Naive thymus-derived CD4-positive, alpha-beta T cell (primary cell): ENCODE results near the gene E2F3. TPM values are rescaled to one million over a fixed set of nuclear protein-coding genes. Genes with fewer than 3 reads are reported as not detected.
A peak's percentile ranks its signal among the peaks of the same experiment; 100 is the strongest.

ENCODE experiments used
- ATAC-seq: fragments of 150-1000 bp; cut with Tn5 transposase; 2 replicates; pipeline ENCODE4 v1.10.0; 2021; ENCODE audit warnings: mild to moderate bottlenecking, moderate library complexity
- CTCF ChIA-PET: fragments of 350-600 bp; sonication (Branson Sonifier 250); formaldehyde crosslinking; loops from one replicate; lab custom pipeline; 2021; ENCODE audit warnings: antibody characterized with exemption; lab: Charles Lee
- POLR2A ChIA-PET: fragments of 350-600 bp; sonication (Branson Sonifier 250); formaldehyde crosslinking; loops from one replicate; lab custom pipeline; 2021; ENCODE audit warnings: antibody characterized with exemption, inconsistent platforms; lab: Charles Lee
- DNase-seq, 9 donors: peaks; one replicate each; pipeline versions ENCODE4 v3.0.0 to v3.0.0-alpha.2; 2020 to 2022; ENCODE audit warnings: mixed read lengths in 1 of 9
- H3K27ac ChIP-seq: one replicate; pipeline ENCODE4 v1.7.0; 2013; ENCODE audit warnings: mild to moderate bottlenecking, low read depth, low read length, moderate library complexity
- H3K27me3 ChIP-seq, 2 donors: one replicate each; pipeline ENCODE4 v1.7.0; 2013; ENCODE audit warnings: low read length in 2 of 2, mild to moderate bottlenecking in 2 of 2, moderate library complexity in 2 of 2; ENCODE audit not compliant: control insufficient read depth in 2 of 2, insufficient read depth in 2 of 2
- H3K36me3 ChIP-seq, 3 experiments: 1 replicate in 2 of 3; 2 replicates in 1 of 3; pipeline ENCODE4 v1.7.0; 2013; ENCODE audit warnings: low read length in 3 of 3, mild to moderate bottlenecking in 3 of 3, moderate library complexity in 1 of 3; ENCODE audit not compliant: insufficient read depth in 3 of 3, control insufficient read depth in 2 of 3
- H3K4me1 ChIP-seq, 2 donors: one replicate each; pipeline ENCODE4 v1.7.0; 2013; ENCODE audit warnings: low read length in 2 of 2, mild to moderate bottlenecking in 2 of 2, moderate library complexity in 1 of 2; ENCODE audit not compliant: control insufficient read depth in 2 of 2, insufficient read depth in 2 of 2
- H3K4me3 ChIP-seq: 2 replicates; pipeline ENCODE4 v1.7.0; 2013; ENCODE audit warnings: mild to moderate bottlenecking, low read length
- H3K9me3 ChIP-seq, 3 experiments: 1 replicate in 2 of 3; 2 replicates in 1 of 3; pipeline ENCODE4 v1.7.0; 2013; ENCODE audit warnings: low read length in 3 of 3; ENCODE audit not compliant: control insufficient read depth in 2 of 3
- H3K27ac Mint-ChIP-seq, 9 donors: one replicate each; pipeline ENCODE4 v1.8.0; 2020 to 2022; ENCODE audit warnings: mixed read lengths in 9 of 9, mild to moderate bottlenecking in 8 of 9, moderate library complexity in 5 of 9, inconsistent platforms in 2 of 9
- H3K27me3 Mint-ChIP-seq, 5 donors: one replicate each; pipeline ENCODE4 v1.8.0; 2021 to 2022; ENCODE audit warnings: mixed read lengths in 5 of 5, mild to moderate bottlenecking in 1 of 5
- H3K36me3 Mint-ChIP-seq, 5 donors: one replicate each; pipeline ENCODE4 v1.8.0; 2020 to 2022; ENCODE audit warnings: mixed read lengths in 5 of 5, mild to moderate bottlenecking in 3 of 5, inconsistent platforms in 1 of 5
- H3K4me1 Mint-ChIP-seq, 7 donors: one replicate each; pipeline ENCODE4 v1.8.0; 2020 to 2022; ENCODE audit warnings: mixed read lengths in 7 of 7, mild to moderate bottlenecking in 3 of 7, inconsistent platforms in 1 of 7
- H3K4me3 Mint-ChIP-seq, 10 donors: one replicate each; pipeline ENCODE4 v1.8.0; 2020 to 2022; ENCODE audit warnings: mild to moderate bottlenecking in 10 of 10, mixed read lengths in 10 of 10, moderate library complexity in 6 of 10, inconsistent platforms in 2 of 10
- H3K9me3 Mint-ChIP-seq, 11 donors: one replicate each; pipeline ENCODE4 v1.8.0; 2020 to 2022; ENCODE audit warnings: mixed read lengths in 11 of 11, mild to moderate bottlenecking in 4 of 11, inconsistent platforms in 1 of 11, moderate library complexity in 1 of 11
- intact Hi-C, 2 donors: fragments of 100-400 bp; cut with micrococcal nuclease; formaldehyde crosslinking; loops; one replicate each; pipeline ENCODE4 v1.15.1; 2023
- polyA plus RNA-seq, 2 donors: library from polyadenylated mRNA; unstranded; fragments of 300-500 nt; fragmentation: Illumina TruSeq; gene quantifications; one replicate each; pipeline ENCODE4 v1.2.3, GENCODE V29; 2021
- total RNA-seq, 6 experiments: library from RNA in 5 of 6; stranded (reverse) in 5 of 6; gene quantifications; 1 replicate in 5 of 6; 2 replicates in 1 of 6; pipeline ENCODE4 v1.2.3 and lab custom pipeline; 2021 to 2026

E2F3 gene
- total and polyA plus RNA-seq, 7 experiments from 2014 or later, result 3.0 to 39.2 (median 10.6) TPM

- Mint-ChIP-seq H3K4me1 (peaks cover 0 to 17% (median 0%) of the 10 kb centered on the region in 7 donors), H3K36me3 (peaks cover 0 to 55% (median 41%) of the 10 kb centered on the region in 5 donors), H3K9me3 (peaks cover 0 to 11% (median 0%) of the 10 kb centered on the region in 11 donors), H3K27ac (no peak overlapping the region), H3K27me3 (no peaks in the 10 kb centered on the region), H3K4me3 (no peak overlapping the region)
- ChIA-PET POLR2A (no interaction called here), CTCF (interaction anchor here (0.5 to 1.4 kb wide), 2 partner anchors 161 to 346 kb away, joined by 3 to 4 read pairs; no protein-coding TSS in a partner anchor)
- Histone ChIP-seq H3K27me3 (no peaks in the 10 kb centered on the region), H3K4me1 (no peaks in the 10 kb centered on the region), H3K36me3 (no peaks in the 10 kb centered on the region), H3K9me3 (no peaks in the 10 kb centered on the region), H3K4me3 (no peak overlapping the region), H3K27ac (no peak overlapping the region)
- DNase-seq (no peak), ATAC-seq (no peak)
- intact Hi-C loops, result no loop called here
These were observed 36.9 kb downstream of the E2F3 start for GRCh38 chr6:20438462-20439070.

DNA sequence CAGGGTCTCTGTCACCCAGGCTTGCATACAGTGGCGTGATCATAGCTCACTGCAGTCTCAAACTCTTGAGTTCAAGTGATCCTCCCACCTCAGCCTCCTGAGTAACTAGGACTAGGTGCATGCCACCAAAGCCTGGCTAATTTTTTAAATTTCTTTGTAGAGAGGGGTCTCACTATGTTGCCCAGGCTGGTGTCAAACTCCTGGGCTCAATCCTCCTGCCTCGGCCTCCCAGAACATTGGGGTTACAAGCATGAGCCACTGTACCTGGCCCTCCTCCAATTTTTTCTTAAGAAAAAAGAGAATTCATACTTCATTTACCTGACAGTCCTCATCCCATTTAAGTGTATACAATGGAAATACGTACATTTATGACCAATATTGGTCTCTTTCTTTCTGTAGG, 37.9 kb downstream of the E2F3 start:
- intact Hi-C loops, result no loop called here
- Histone ChIP-seq H3K9me3 (no peaks in the 10 kb centered on the region), H3K4me1 (no peaks in the 10 kb centered on the region), H3K27me3 (no peaks in the 10 kb centered on the region), H3K36me3 (no peaks in the 10 kb centered on the region), H3K4me3 (no peak overlapping the region), H3K27ac (no peak overlapping the region)
- Mint-ChIP-seq H3K4me1 (peaks cover 0 to 19% (median 5%) of the 10 kb centered on the region in 7 donors), H3K9me3 (peaks cover 0 to 11% (median 0%) of the 10 kb centered on the region in 11 donors), H3K27ac (no peak overlapping the region), H3K27me3 (no peaks in the 10 kb centered on the region), H3K36me3 (peaks cover 0 to 55% (median 41%) of the 10 kb centered on the region in 5 donors), H3K4me3 (no peak overlapping the region)
- POLR2A ChIA-PET, result no interaction called here
- CTCF ChIA-PET, result interaction anchor here (0.6 to 1.4 kb wide), 2 partner anchors 77 to 347 kb away, joined by 3 read pairs; no protein-coding TSS in a partner anchor
- DNase-seq (no peak), ATAC-seq (no peak)

DNA sequence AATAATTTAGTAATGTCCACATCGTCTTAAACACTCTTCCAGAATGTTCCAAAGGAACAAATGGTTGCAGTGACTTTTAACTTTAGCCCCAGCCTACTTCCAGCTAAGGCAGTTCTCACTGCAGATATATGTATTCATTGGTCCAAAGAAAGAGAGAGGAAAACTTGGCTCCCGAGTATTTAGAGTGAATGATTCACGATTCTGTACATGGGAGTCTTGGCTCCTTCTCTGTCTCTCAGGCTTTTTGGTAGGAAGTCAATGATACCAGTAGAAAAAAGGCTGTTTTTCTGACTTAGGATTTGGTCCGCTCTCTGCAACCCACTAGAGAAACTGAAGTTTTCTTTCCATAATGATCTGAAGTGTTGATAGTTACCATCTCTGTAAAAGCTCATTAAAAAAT, 38.6 kb downstream of the E2F3 start:
- peaks cover 0 to 11% (median 0%) of the 10 kb centered on the region in 11 donors for H3K9me3 Mint-ChIP-seq
- Histone ChIP-seq H3K9me3 (no peaks in the 10 kb centered on the region), H3K27ac (no peak overlapping the region), H3K27me3 (no peaks in the 10 kb centered on the region), H3K4me3 (no peak overlapping the region), H3K36me3 (no peaks in the 10 kb centered on the region), H3K4me1 (no peaks in the 10 kb centered on the region)
- DNase-seq (no peak), ATAC-seq (no peak)
- no peaks in the 10 kb centered on the region for H3K27me3 Mint-ChIP-seq
- ChIA-PET POLR2A (interaction anchor here (0.7 kb wide), 1 partner anchor 93 kb away, joined by 3 read pairs; no protein-coding TSS in a partner anchor), CTCF (no interaction called here)
- H3K4me1 Mint-ChIP-seq, result peaks cover 0 to 23% (median 5%) of the 10 kb centered on the region in 7 donors
- intact Hi-C loops, result no loop called here
- no peak overlapping the region for H3K27ac Mint-ChIP-seq
- no peak overlapping the region for H3K4me3 Mint-ChIP-seq
- peaks cover 0 to 54% (median 40%) of the 10 kb centered on the region in 5 donors for H3K36me3 Mint-ChIP-seq

GRCh38 chr6:20441236-20441635, 39.6 kb downstream of the E2F3 start:
- Histone ChIP-seq H3K36me3 (no peaks in the 10 kb centered on the region), H3K4me1 (no peaks in the 10 kb centered on the region), H3K9me3 (no peaks in the 10 kb centered on the region), H3K4me3 (no peak overlapping the region), H3K27ac (no peak overlapping the region), H3K27me3 (no peaks in the 10 kb centered on the region)
- Mint-ChIP-seq H3K36me3 (peaks cover 0 to 55% (median 36%) of the 10 kb centered on the region in 5 donors), H3K9me3 (peaks cover 0 to 11% (median 0%) of the 10 kb centered on the region in 11 donors), H3K4me3 (no peak overlapping the region), H3K27ac (no peak overlapping the region), H3K4me1 (peaks cover 0 to 24% (median 5%) of the 10 kb centered on the region in 7 donors), H3K27me3 (no peaks in the 10 kb centered on the region)
- POLR2A ChIA-PET, result interaction anchor here (0.7 kb wide), 1 partner anchor 170 kb away, joined by 3 read pairs; no protein-coding TSS in a partner anchor
- intact Hi-C loops, result no loop called here
- CTCF ChIA-PET, result no interaction called here
- ATAC-seq, result no peak
- no peak for DNase-seq

DNA sequence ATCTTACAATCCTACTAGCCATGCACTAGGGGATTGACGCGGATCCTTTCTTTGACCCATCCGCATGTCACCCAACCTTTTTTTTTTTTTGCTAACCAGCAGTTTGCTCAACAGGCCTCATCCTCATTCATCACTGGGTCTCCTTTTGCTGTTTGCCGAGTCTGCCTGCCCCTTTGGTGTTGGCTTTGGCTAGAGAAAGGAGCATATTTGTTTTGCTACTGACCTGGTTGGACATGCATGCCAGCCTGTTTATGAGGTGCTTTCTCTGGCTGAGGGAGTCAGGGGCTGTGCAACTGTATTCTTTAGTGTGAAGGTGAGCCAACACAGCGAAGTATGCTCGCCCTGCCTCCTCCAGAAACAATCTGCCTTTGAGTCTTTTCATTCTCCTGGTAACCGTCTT, 40.2 kb downstream of the E2F3 start:
- H3K9me3 ChIP-seq, result no peaks in the 10 kb centered on the region
- ATAC-seq (no peak), DNase-seq (no peak)
- intact Hi-C loops, result no loop called here
- CTCF ChIA-PET, result no interaction called here
- H3K27me3 ChIP-seq, result no peaks in the 10 kb centered on the region
- Mint-ChIP-seq H3K27me3 (no peaks in the 10 kb centered on the region), H3K9me3 (peaks cover 0 to 11% (median 0%) of the 10 kb centered on the region in 11 donors), H3K4me1 (peaks cover 1 to 24% (median 6%) of the 10 kb centered on the region in 7 donors), H3K36me3 (peaks cover 0 to 51% (median 32%) of the 10 kb centered on the region in 5 donors), H3K4me3 (no peak overlapping the region), H3K27ac (no peak overlapping the region)
- POLR2A ChIA-PET, result no interaction called here
- no peak overlapping the region for H3K27ac ChIP-seq
- no peaks in the 10 kb centered on the region for H3K4me1 ChIP-seq
- no peaks in the 10 kb centered on the region for H3K36me3 ChIP-seq
- H3K4me3 ChIP-seq, result no peak overlapping the region

GRCh38 chr6:20444786-20445271, 43.1 kb downstream of the E2F3 start:
- POLR2A ChIA-PET, result no interaction called here
- peaks cover 0 to 35% (median 25%) of the 10 kb centered on the region in 5 donors for H3K36me3 Mint-ChIP-seq
- DNase-seq, result no peak
- CTCF ChIA-PET, result interaction anchor here (0.7 to 1.3 kb wide), 2 partner anchors 40 to 83 kb away, joined by 3 read pairs; no protein-coding TSS in a partner anchor
- peaks cover 0 to 4% (median 0%) of the 10 kb centered on the region in 11 donors for H3K9me3 Mint-ChIP-seq
- H3K27ac ChIP-seq, result no peak overlapping the region
- H3K4me3 Mint-ChIP-seq, result no peak overlapping the region
- H3K36me3 ChIP-seq, result no peaks in the 10 kb centered on the region
- H3K4me1 ChIP-seq, result peaks cover 0 to 11% of the 10 kb centered on the region in 2 donors
- H3K4me3 ChIP-seq, result no peak overlapping the region
- H3K27me3 Mint-ChIP-seq, result no peaks in the 10 kb centered on the region
- intact Hi-C loops, result no loop called here
- H3K27ac Mint-ChIP-seq, result peak overlapping the region in 1 of 9 donors; percentile 6
- no peaks in the 10 kb centered on the region for H3K27me3 ChIP-seq
- peaks cover 12 to 39% (median 20%) of the 10 kb centered on the region in 7 donors for H3K4me1 Mint-ChIP-seq
- no peaks in the 10 kb centered on the region for H3K9me3 ChIP-seq
- peak; percentile 80 for ATAC-seq
